ENCODE measurements around the gene PLEKHA7.

The PLEKHA7 gene

GRCh38 chr11:16738947-16739815 is 275.0 kb downstream of the PLEKHA7 start:
- peak; percentile 67 for FAIRE-seq
- TF ChIP-seq POLR2AphosphoS5 (IDR thresholded peaks at IDR 0.05; ENCODE audit: low read depth, low read length) (no peak; the same call in 1 of the 2 replicates), POU2F2 (IDR thresholded peaks at IDR 0.05; ENCODE audit: low read depth, low read length) (no peak), PAX5 (IDR thresholded peaks at IDR 0.05; ENCODE audit: insufficient read depth, low read length, severe bottlenecking) (no peak), TAF1 (IDR thresholded peaks at IDR 0.05; ENCODE audit: low read depth, low read length) (no peak; the same call in 1 of the 2 replicates), SPI1 (IDR thresholded peaks at IDR 0.05; ENCODE audit: low read depth, low read length) (no peak), POLR2A (IDR thresholded peaks at IDR 0.05; ENCODE audit: low read depth, low read length) (no peak)
- DNase-seq (ENCODE audit: insufficient read length, low spot score) = no peak

GRCh38 chr11:16738193-16738946 is 275.8 kb downstream of the PLEKHA7 start, which contains the start of gene C11orf58:
TSS of gene C11orf58 (plus strand) at chr11:16738647. CDS start at chr11:16738779, 132 bp downstream.
- DNase-seq (ENCODE audit: insufficient read length, low spot score) (peak; percentile 50), FAIRE-seq (peak; percentile 91)
- TF ChIP-seq POLR2AphosphoS5 (IDR thresholded peaks at IDR 0.05; ENCODE audit: low read depth, low read length) (peak; percentile 96), POU2F2 (IDR thresholded peaks at IDR 0.05; ENCODE audit: low read depth, low read length) (0 out of 2 replicates have a peak, but pooled peaks have one; percentile 62), TAF1 (IDR thresholded peaks at IDR 0.05; ENCODE audit: low read depth, low read length) (peak; percentile 89), SPI1 (IDR thresholded peaks at IDR 0.05; ENCODE audit: low read depth, low read length) (no peak), POLR2A (IDR thresholded peaks at IDR 0.05; ENCODE audit: low read depth, low read length) (peak; percentile 97), PAX5 (IDR thresholded peaks at IDR 0.05; ENCODE audit: insufficient read depth, low read length, severe bottlenecking) (no peak)

DNA sequence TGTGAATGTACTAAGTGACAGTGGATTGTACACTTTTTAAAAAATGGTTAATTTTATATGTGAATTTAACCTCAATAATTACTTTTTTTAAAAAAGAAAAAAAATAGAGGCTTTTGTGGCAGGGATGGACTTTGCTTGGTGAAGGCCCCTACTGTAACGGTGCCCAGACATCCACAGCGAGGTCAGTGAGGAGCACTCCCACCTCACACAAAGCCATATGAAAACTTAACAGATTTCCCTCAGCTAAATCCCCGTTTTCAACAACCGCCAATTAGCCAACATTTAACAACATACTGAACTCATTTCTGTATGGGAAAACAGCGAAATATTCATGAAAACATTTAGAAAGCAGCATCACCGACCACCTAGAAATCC is 276.4 kb downstream of the PLEKHA7 start:
- no peak for FAIRE-seq
- TF ChIP-seq POLR2A (IDR thresholded peaks at IDR 0.05; ENCODE audit: low read depth, low read length) = no peak
- no peak for TF ChIP-seq POU2F2 (IDR thresholded peaks at IDR 0.05; ENCODE audit: low read depth, low read length)
- no peak for TF ChIP-seq TAF1 (IDR thresholded peaks at IDR 0.05; ENCODE audit: low read depth, low read length)
- no peak for TF ChIP-seq SPI1 (IDR thresholded peaks at IDR 0.05; ENCODE audit: low read depth, low read length)
- TF ChIP-seq PAX5 (IDR thresholded peaks at IDR 0.05; ENCODE audit: insufficient read depth, low read length, severe bottlenecking) = no peak
- no peak for DNase-seq (ENCODE audit: insufficient read length, low spot score)

Measured in GM12891 (cell line).